GM18870 (cell line): ENCODE measurements around the gene IP6K1.
"Not testable (repeated sequence)": the region's sequence is repeated elsewhere in the genome, so short reads cannot be mapped to it uniquely, and the experiment has no call there.

Experiments used
- ATAC-seq: cut with Tn5 transposase; IDR thresholded peaks from one replicate; pipeline ENCODE4 v1.9.1; 2021; ENCODE audit warnings: moderate library complexity; ENCODE audit not compliant: unreplicated experiment

Gene IP6K1

DNA sequence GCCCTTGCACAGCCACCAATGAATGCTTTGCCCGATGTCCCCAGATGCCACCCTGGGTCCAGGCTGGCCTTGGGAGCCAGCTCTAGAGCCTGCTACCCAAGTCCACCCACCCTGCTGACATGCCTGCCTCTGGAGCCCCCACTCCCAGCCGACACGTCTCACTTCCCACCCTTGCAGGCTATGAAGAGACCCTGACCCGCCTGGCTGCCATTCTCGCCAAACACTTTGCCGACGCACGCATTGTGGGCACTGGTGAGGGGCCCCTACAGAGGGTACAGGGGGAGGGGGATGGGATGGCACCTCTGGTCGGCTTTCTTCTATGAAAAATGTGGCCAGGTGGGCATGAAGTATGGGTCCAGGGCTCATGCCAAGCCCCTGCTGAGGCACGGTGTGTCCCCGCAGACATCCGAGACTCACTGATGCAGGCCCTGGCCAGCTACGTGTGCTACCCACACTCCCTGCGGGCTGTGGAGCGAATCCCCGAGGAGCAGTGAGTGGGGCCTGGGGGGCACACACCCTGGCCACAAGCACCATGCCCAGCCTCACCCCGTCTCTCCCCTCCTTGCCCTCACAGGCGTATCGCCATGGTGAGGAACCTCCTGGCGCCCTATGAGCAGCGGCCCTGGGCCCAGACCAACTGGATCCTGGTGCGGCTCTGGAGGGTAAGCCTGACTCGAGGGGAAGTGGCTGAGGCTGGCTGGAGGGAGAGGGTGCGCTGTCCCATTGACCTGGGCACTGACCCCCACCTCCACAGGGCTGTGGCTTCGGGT is 72.8 kb downstream of the IP6K1 start:
- no peak for ATAC-seq

DNA sequence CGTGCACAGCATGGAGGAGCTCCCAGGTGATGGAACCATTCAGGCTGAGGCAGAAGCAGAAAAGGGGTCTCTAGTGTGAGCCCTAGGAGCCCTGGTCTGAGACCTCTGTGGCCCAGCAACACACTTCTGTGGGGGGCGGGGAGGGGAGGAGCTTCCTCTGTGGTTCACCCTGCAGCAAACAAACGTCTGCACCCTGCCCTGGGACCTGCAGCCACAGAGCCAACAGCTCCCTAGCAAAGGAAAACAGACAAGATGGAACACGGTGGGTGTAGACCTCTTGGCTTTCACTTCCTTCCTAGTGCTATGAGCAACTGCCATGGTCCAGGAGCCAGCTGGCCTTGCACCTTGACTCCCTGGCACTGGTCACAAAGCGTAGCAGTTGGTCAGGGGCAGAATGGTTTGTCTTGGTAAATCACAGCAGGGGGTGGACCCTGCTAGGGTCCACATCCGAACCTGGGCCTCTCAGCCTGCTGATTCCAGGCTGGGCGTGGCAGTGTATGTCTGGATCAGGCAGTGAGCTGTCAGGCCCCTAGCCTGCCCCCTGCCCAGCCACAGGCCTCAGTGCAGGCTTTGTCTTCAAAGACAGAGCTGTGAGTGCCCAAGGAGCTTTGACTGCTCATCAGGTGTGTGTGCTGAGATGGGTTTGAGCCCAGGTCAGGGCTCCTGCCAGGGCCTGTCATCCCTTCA is 73.6 kb downstream of the IP6K1 start:
- no peak for ATAC-seq

DNA sequence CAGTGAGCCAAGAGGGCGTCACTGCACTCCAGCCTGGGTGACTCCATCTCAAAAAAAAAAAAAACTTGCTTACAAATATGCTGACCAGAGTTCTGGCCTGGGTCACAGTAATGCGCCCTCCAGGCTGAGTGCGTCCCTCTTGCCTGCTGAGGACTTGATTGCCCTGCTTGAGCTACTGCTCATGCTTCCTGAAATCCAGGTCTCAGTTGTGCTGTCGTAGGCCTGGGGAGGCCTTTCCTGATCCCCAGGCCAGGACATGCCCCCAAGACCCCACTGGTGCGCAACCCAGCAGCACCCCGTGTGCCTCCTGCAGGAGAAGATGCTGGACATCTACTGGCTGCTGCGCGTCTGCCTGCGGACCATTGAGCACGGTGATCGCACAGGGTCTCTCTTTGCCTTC is 74.2 kb downstream of the IP6K1 start:
- ATAC-seq: no peak

- no peak for ATAC-seq
Observed at GRCh38 chr3:49711489-49711888, 74.9 kb downstream of the IP6K1 start.

DNA sequence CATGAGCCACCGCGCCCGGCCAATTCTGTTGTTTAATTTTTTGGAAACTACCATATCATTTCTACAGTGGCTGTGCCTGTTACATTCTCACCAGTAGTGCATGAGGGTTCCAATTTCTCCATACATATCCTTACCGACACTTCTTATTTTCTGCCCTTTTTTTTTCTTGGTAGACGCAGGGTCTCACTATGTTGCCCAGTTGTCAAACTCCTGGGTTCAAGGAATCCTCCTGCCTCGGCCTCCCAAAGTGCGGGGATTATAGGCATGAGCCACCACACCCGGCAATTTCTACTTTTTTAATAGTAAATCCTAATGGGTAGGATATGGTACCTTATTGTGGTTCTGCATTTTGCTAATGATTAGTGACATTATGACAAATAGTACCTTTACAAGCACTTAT is 76.5 kb downstream of the IP6K1 start:
- no peak for ATAC-seq

DNA sequence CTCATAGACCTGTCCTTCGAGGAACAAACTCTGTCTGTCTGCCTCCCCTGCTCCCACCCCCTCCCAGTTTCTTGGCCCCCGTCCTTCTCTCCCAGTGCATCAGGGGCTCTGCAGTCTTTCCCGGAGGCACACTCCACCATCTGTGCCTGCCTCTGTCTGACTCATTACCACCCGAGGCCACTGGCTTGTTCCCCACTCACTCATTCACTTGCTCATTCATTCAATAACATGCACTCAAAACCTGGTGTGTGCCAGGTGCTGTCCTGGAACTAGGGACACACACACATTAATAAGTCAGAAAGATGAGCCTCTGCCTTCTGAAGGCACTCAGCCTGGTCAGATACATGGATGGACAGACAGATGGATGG is 79.2 kb downstream of the IP6K1 start:
- ATAC-seq: no peak

GRCh38 chr3:49706456-49707112 is 79.8 kb downstream of the IP6K1 start:
- ATAC-seq: no peak

DNA sequence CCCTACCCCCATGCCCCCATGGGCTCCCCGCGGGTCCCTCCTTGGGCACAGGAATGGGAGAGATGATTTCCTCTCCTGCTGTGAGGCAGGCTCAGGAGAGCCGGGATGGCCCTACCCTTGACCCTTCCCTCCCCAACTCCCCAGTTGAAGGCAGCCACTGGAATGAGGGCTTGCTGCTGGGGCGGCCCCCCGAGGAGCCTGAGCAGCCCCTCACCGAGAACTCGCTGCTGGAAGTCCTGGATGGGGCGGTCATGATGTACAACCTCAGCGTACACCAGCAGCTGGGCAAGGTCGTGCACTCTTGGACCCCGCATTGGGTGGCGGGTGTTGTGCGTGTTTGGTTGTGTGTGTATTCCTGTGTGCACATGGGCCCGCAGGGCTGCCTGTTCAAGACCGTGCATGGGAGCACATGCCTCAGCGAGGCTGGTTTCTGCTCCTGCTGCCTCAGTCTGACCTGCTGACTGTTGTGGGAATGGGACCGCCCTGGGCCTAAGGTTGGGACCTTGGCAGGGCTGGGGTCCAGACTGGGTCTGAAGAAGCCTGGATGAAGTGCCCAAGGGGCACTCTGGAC is 80.9 kb downstream of the IP6K1 start:
- ATAC-seq: no peak

DNA sequence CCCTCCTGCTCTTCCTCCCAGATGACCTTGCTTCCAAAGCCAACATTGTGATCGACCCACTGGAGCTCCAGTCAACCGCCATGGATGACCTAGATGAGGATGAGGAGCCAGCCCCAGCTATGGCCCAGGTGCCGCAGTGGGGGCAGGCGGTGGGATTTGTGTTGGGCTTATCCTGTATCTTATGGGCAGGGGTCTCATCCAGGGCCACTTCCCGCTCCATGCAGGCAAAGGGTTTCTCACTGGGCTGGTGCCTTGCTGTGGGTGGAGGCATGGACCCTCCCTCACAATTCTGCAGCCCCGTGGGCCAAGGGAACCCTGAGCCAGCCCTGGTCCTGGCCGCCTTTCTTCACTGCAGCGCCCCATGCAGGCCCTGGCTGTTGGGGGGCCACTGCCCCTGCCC is 81.7 kb downstream of the IP6K1 start:
- no peak for ATAC-seq

GRCh38 chr3:49703956-49704355 is 82.4 kb downstream of the IP6K1 start:
- ATAC-seq: no peak

DNA sequence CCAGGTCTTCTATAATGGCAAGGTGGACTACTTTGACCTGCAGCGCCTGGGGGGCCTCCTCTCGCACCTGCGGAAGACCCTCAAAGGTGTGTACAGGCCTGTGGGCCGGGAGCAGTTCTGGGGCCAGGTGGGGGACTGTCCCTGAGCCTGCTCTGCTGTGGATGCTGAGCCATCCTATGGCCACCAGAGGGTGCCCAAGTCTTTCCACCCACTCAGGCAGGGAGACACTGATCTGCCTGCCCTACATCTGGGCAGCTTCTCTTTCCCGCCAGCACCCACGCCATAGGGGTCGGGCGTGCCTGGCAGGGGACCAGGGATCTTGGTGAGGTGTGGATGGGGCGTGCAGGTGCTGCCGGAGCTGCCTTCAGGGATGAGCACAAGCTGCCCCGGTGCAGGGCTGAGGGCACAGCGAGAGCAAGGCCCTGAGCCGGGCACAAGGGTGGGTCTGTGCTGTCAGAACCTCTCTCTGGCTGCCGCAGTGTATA is 82.9 kb downstream of the IP6K1 start:
- ATAC-seq: no peak

- ATAC-seq: no peak
Observed at GRCh38 chr3:49702672-49703071, 83.7 kb downstream of the IP6K1 start.

DNA sequence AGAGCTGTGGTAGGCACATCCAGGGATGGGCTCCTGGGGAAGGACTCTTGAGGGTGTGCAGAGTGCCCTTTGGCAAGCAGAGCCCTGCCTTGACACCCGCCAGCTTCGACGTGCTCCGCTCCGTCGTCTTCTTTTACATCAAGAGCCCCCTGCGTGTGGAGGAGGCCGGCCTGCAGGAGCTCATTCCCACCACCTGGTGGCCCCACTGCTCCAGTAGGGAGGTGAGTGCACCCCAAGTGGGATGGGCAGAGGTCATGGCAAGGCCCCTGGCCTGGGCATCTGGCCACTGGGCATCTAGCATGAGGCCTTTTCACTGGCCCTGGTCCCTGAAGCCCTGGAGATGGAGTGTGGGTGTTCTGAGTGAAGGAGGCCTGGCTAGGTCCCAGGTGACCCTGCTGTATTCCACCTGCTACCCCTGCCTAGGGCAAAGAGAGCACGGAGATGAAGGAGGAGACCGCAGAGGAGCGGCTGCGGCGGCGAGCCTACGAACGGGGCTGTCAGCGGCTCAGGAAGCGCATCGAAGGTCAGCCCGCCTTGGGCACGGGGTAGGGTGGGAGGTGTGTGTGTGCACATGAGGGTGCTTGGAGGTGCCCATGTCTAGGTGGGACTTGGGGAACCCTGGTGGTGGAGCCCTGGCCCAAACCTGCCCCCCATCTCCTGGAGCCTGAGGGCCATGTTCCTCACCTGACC is 84.8 kb downstream of the IP6K1 start:
- ATAC-seq: no peak

DNA sequence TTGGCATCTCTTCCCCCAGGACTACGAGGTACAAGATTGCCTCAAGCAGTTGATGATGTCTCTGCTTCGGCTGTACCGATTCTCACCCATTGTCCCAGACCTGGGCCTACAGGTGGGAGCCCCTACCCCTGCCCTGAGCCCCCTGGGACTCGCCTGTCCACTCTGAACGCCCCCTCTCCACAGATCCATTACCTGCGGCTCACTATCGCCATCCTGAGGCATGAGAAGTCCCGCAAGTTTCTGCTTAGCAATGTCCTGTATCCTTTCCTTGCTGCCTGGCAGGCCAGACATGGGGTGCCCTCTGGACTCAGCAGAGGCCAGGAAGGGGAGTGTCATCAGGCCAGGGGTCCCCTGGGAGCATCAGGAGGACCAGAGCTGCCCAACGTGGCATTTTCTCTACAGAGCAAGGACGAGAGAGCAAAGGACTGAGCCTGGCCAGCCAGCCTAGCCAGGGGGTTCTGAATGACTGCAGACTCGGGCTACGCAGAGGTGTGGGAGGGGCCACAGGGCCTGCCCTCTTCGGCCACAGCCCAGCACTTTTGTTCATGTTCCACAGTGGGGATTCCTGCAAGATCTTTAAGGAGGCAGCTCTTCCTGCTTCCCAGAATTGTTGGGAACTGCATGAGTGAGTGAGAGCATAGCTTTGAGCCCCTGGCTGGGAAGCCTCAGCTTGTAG is 85.8 kb downstream of the IP6K1 start:
- no peak for ATAC-seq

DNA sequence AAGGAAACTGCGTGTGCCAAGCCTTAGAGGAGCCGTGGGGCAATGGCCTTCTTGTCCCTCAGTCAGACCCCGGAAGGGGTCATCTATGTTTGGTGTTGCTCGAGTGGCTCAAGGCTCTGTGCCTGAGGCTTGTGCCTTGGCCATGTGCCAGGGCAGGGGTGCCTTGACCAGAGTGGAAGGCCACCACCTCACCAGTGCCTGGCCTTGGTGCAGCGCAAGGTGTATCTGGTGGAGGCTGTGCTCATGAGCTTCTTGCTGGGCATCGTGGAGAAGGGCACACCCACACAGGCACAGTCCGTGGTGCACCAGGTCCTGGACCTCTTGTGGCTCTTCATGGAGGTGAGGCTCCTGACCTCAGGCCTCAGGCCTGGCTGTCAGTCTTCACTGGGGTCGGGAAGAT is 86.3 kb downstream of the IP6K1 start:
- ATAC-seq: no peak

DNA sequence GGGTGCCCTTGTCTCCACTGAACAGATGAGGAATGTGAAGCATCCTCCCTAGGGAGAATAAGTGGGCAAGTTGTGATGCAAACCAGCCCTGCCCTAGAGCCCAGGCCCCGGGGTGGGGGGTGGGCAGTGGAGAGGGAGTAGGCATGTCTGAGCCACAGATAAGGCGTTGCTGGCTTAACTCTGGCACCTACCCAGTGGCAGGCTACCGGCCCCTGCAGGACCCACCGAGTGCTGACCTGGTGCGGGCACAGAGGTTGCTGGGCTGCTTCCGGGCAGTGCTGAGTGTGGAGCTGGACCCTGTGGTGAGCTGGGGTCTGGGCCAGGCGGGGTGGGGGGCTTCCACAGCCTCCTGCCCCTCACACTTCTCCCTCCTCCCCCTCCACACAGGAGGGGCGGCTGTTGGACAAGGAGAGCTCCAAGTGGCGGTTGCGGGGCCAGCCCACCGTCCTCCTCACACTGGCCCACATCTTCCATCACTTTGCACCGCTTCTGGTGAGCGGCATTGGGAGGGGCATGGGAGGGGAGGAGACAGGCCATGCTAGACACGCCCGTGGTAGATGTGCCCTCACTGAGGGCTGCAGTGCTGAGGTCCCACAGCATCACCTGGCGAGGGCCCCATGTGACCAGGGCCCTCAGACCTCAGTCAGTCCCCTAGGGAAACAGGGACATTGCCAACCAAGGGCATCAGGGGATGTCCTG is 86.9 kb downstream of the IP6K1 start:
- ATAC-seq: no peak

DNA sequence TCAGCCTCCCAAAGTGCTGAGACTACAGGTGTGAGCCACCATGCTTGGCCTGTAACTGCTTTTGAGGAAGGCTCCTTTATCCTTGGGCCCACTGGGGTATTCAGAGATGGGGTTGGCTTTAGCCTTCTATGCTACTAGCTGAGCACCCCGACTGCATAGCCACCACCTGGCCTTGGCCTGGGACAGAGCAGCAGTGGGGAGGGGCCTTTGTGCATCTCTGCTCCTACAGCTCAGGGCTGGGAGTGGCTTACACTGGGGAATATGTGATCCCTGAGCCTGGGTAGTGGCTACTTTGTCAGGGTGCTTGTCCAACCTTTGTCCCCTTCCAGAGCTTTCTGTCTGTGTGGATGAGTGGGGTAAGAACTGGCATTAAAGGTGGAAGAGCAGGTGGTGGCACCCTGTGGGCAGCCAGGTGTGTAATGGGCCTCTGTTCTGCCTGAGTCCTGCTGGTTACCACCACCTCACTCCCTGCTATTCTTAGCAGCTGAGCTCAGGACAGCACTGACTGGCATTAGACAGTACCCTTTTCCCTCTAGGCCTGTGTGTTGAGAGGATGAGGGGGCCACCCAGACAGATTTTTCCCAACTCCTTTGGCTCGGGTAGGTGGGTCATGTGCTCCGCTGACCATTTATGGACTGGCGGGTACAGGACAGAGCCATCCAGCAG is 90.9 kb downstream of the IP6K1 start:
- not testable (repeated sequence) for ATAC-seq

DNA sequence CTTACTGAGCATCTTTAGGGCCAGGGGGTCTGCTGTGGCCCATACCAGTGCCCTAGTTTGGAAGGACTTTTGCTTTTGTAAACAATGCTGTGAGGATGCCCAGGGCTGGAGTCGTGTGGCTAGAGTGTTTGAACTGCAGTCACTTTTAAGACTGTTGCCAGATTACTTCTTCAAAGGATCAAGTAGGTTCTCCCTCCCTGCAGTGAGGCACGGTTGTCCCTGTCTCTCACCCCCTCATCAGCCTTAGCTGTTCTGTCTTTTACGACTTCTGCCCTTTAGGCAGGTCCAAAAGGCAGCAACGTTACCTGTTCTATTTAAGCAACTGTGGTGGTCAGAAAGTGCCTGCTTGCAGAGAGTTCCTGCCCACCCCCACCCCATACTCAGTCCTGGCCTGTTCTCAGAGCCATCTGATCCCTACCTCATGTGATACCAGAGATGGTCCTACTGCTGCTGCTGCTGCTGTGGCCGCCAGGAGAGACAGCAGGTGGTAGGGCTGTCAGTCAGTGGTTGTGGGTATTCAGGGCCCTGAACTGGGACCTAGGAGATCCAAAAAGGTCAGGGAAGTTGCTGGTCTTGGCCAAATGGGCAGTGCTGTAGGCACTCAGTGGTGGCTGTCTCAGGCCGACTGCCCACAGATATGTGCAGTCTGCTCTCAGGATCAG is 91.8 kb downstream of the IP6K1 start:
- ATAC-seq: not testable (repeated sequence)

DNA sequence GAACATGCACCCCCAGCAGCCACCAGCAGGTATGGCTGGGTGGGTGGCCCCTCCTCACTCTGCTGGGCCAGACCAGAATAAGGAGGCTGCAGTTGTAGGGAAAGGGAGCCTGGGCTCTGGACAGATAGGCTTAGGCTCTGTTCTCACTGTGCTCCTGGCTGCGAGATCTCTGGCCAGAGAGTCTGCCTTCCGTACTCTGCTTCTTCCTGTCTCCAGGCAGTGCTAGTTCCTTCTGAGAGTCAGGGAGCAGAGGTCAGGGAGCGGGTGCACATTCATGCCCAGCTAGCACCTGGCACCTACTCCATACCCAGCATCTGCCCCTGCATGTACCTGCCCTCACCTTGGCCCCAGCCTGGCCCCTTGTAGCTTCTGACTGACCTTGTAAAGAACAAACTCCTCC is 94.9 kb downstream of the IP6K1 start:
- ATAC-seq: not testable (repeated sequence)
